SK-N-SH (cell line): Measurements from ENCODE around the gene NFIA.

Source experiments
- FOXJ3 ChIP-seq: sonication (generic); formaldehyde crosslinking; IDR thresholded peaks from 2 replicates; pipeline ENCODE4 v1.5.1; 2020; ENCODE audit warnings: mild to moderate bottlenecking, missing genetic modification reagents
- NRF1 ChIP-seq: IDR thresholded peaks from 2 replicates; pipeline ENCODE4 v1.6.1; 2012; ENCODE audit warnings: low read depth, mild to moderate bottlenecking, low read length
- YY1 ChIP-seq: IDR thresholded peaks from 2 replicates; pipeline ENCODE4 v1.4.0; 2012; ENCODE audit warnings: low read depth, mild to moderate bottlenecking
- TF ChIP-seq, protein P1 (sequence below): fragments of 200-600 bp; sonication (generic); IDR thresholded peaks from 2 replicates; pipeline ENCODE4 v1.6.1; 2017; ENCODE audit warnings: antibody characterized with exemption, mild to moderate bottlenecking, moderate library complexity
- TF ChIP-seq, protein P2 (sequence below): IDR thresholded peaks from 2 replicates; pipeline ENCODE4 v1.4.0; 2012; ENCODE audit warnings: low read depth, borderline replicate concordance

DNA sequence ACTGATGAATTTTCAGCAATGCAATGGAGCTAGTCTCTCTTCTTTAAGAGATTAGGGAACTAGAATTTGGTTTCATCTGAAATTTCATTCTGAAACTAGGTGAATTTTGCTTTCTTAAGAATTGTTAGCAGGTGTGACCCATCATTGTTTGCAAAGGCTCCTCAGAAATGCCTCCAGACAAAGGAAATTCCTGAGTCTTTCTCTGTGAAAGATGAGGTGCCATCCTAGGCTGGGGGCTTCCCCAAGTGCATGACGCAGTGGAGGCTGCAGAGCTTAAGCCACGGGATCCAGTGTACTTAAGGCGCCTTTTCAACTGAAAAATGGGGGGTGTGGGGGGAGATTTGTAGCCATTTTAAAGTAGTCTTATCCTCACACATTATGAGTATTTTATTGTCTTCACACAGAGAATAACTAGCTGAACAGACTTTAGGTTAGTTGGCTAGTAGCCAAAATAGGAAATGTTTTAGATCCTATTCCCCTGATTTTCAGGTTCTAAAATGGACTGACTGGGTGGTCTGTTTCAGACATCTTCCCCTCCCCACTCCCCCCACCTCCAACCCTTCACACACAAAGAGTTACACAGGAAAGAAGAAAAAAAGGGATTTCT is 202.0 kb downstream of the NFIA start:
- TF ChIP-seq YY1 (no peak), FOXJ3 (CRISPR knock-in tag) (no peak), NRF1 (no peak)
- TF ChIP-seq, protein P1, sequence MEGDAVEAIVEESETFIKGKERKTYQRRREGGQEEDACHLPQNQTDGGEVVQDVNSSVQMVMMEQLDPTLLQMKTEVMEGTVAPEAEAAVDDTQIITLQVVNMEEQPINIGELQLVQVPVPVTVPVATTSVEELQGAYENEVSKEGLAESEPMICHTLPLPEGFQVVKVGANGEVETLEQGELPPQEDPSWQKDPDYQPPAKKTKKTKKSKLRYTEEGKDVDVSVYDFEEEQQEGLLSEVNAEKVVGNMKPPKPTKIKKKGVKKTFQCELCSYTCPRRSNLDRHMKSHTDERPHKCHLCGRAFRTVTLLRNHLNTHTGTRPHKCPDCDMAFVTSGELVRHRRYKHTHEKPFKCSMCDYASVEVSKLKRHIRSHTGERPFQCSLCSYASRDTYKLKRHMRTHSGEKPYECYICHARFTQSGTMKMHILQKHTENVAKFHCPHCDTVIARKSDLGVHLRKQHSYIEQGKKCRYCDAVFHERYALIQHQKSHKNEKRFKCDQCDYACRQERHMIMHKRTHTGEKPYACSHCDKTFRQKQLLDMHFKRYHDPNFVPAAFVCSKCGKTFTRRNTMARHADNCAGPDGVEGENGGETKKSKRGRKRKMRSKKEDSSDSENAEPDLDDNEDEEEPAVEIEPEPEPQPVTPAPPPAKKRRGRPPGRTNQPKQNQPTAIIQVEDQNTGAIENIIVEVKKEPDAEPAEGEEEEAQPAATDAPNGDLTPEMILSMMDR, result no peak
- TF ChIP-seq, protein P2, sequence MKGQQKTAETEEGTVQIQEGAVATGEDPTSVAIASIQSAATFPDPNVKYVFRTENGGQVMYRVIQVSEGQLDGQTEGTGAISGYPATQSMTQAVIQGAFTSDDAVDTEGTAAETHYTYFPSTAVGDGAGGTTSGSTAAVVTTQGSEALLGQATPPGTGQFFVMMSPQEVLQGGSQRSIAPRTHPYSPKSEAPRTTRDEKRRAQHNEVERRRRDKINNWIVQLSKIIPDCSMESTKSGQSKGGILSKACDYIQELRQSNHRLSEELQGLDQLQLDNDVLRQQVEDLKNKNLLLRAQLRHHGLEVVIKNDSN, result no peak
